H9 (cell line): ENCODE data around the gene SOHLH2. TPM values are rescaled to one million over a fixed set of nuclear protein-coding genes. Genes with fewer than 3 reads are reported as not detected.

Experiments
- DNase-seq: peaks from one replicate; pipeline ENCODE4 v3.0.0-alpha.2; 2017
- H2AFZ ChIP-seq: one replicate; pipeline ENCODE4 v1.6.1; 2013; ENCODE audit warnings: mild to moderate bottlenecking, low read length, control low read depth, moderate library complexity
- H2AK5ac ChIP-seq: 2 replicates; pipeline ENCODE4 v1.6.1; 2013; ENCODE audit warnings: low read length, control low read depth, mixed read lengths; ENCODE audit not compliant: insufficient read length
- H2BK120ac ChIP-seq: one replicate; pipeline ENCODE4 v1.6.1; 2013; ENCODE audit warnings: low read depth, mild to moderate bottlenecking, low read length, control low read depth, inconsistent platforms; ENCODE audit not compliant: poor library complexity, severe bottlenecking
- H2BK12ac ChIP-seq: 2 replicates; pipeline ENCODE4 v1.6.1; 2013; ENCODE audit warnings: low read length, control low read depth, mixed read lengths, low read depth; ENCODE audit not compliant: insufficient read length
- H2BK15ac ChIP-seq: 2 replicates; pipeline ENCODE4 v1.6.1; 2013; ENCODE audit warnings: low read depth, low read length, control low read depth
- H2BK20ac ChIP-seq: one replicate; pipeline ENCODE4 v1.6.1; 2013; ENCODE audit warnings: low read depth, mild to moderate bottlenecking, low read length, control low read depth, inconsistent platforms; ENCODE audit not compliant: poor library complexity, severe bottlenecking
- H2BK5ac ChIP-seq: 2 replicates; pipeline ENCODE4 v1.6.1; 2013; ENCODE audit warnings: low read length, control low read depth, mixed read lengths; ENCODE audit not compliant: insufficient read length
- H3K14ac ChIP-seq: 2 replicates; pipeline ENCODE4 v1.6.1; 2013; ENCODE audit warnings: low read length, control low read depth; ENCODE audit not compliant: insufficient read depth
- H3K18ac ChIP-seq: 2 replicates; pipeline ENCODE4 v1.6.1; 2013; ENCODE audit warnings: low read depth, mild to moderate bottlenecking, mixed read lengths, low read length, control low read depth; ENCODE audit not compliant: insufficient read length
- H3K23ac ChIP-seq: 2 replicates; pipeline ENCODE4 v1.6.1; 2013; ENCODE audit warnings: low read length, control low read depth, mixed read lengths, low read depth; ENCODE audit not compliant: insufficient read length
- H3K23me2 ChIP-seq: 2 replicates; pipeline ENCODE4 v1.6.1; 2013; ENCODE audit warnings: low read depth, mild to moderate bottlenecking, mixed read lengths, low read length, control low read depth; ENCODE audit not compliant: insufficient read length, poor library complexity, severe bottlenecking
- H3K27ac ChIP-seq: 2 replicates; pipeline ENCODE4 v1.5.1; 2013; ENCODE audit warnings: low read length, control low read depth, mixed read lengths, low read depth; ENCODE audit not compliant: insufficient read length
- H3K27me3 ChIP-seq: 2 replicates; pipeline ENCODE4 v1.6.1; 2013; ENCODE audit warnings: low read length, control low read depth, inconsistent platforms; ENCODE audit not compliant: insufficient read depth
- H3K4ac ChIP-seq: 2 replicates; pipeline ENCODE4 v1.6.1; 2013; ENCODE audit warnings: low read depth, mild to moderate bottlenecking, control low read depth, inconsistent platforms, low read length, moderate library complexity
- H3K4me1 ChIP-seq: 2 replicates; pipeline ENCODE4 v1.6.1; 2013; ENCODE audit warnings: low read length, control low read depth, inconsistent platforms; ENCODE audit not compliant: insufficient read depth
- H3K4me2 ChIP-seq: 2 replicates; pipeline ENCODE4 v1.6.1; 2013; ENCODE audit warnings: low read length, control low read depth, mixed read lengths; ENCODE audit not compliant: insufficient read length, insufficient read depth
- H3K56ac ChIP-seq: 2 replicates; pipeline ENCODE4 v1.6.1; 2013; ENCODE audit warnings: low read depth, mild to moderate bottlenecking, mixed read lengths, low read length, control low read depth; ENCODE audit not compliant: insufficient read length
- H3K79me1 ChIP-seq: 2 replicates; pipeline ENCODE4 v1.6.1; 2013; ENCODE audit warnings: low read depth, mild to moderate bottlenecking, moderate library complexity, low read length, control low read depth, inconsistent platforms; ENCODE audit not compliant: insufficient read depth, poor library complexity, severe bottlenecking
- H3K79me2 ChIP-seq: 2 replicates; pipeline ENCODE4 v1.6.1; 2013; ENCODE audit warnings: low read length, control low read depth, inconsistent platforms; ENCODE audit not compliant: insufficient read depth
- H3K9ac ChIP-seq: 2 replicates; pipeline ENCODE4 v1.6.1; 2013; ENCODE audit warnings: low read length, control low read depth, mixed read lengths; ENCODE audit not compliant: insufficient read length; ENCODE audit errors: extremely low read depth
- H3K9me3 ChIP-seq: one replicate; pipeline ENCODE4 v1.6.1; 2013; ENCODE audit warnings: low read depth, low read length, inconsistent platforms; ENCODE audit not compliant: control insufficient read depth
- H3T11ph ChIP-seq: one replicate; pipeline ENCODE4 v1.6.1; 2013; ENCODE audit warnings: mild to moderate bottlenecking, low read length, control low read depth, inconsistent platforms
- H4K20me1 ChIP-seq: one replicate; pipeline ENCODE4 v1.6.1; 2013; ENCODE audit not compliant: control insufficient read depth, insufficient read length, insufficient read depth
- H4K5ac ChIP-seq: 2 replicates; pipeline ENCODE4 v1.6.1; 2013; ENCODE audit warnings: low read depth, mild to moderate bottlenecking, mixed read lengths, low read length, control low read depth; ENCODE audit not compliant: insufficient read length
- H4K8ac ChIP-seq: replicated peaks from 2 replicates; pipeline ENCODE4 v1.6.1; 2013; ENCODE audit warnings: low read length, control low read depth, mixed read lengths, low read depth; ENCODE audit not compliant: insufficient read length
- H4K91ac ChIP-seq: 2 replicates; pipeline ENCODE4 v1.6.1; 2013; ENCODE audit warnings: low read depth, mild to moderate bottlenecking, moderate library complexity, mixed read lengths, low read length, control low read depth; ENCODE audit not compliant: insufficient read length
- H3K27ac Mint-ChIP-seq, 3 experiments: 2 replicates in 2 of 3; 3 replicates in 1 of 3; pipeline ENCODE4 v1.8.0; 2020 to 2021; ENCODE audit warnings: mixed read lengths in 3 of 3, mild to moderate bottlenecking in 1 of 3, moderate library complexity in 1 of 3
- H3K27me3 Mint-ChIP-seq: 2 replicates; pipeline ENCODE4 v1.8.0; 2021; ENCODE audit warnings: low read depth, mild to moderate bottlenecking, moderate library complexity, mixed read lengths
- H3K36me3 Mint-ChIP-seq, 3 experiments: 2 replicates in 2 of 3; 3 replicates in 1 of 3; pipeline ENCODE4 v1.8.0; 2020 to 2021; ENCODE audit warnings: low read depth in 3 of 3, mixed read lengths in 3 of 3; ENCODE audit not compliant: insufficient read depth in 1 of 3
- H3K4me1 Mint-ChIP-seq, 2 experiments: 2 replicates each; pipeline ENCODE4 v1.8.0; 2020; ENCODE audit warnings: mixed read lengths in 2 of 2
- H3K4me3 Mint-ChIP-seq, 2 experiments: 2 replicates in 1 of 2; 3 replicates in 1 of 2; pipeline ENCODE4 v1.8.0; 2020 to 2021; ENCODE audit warnings: mild to moderate bottlenecking in 2 of 2, mixed read lengths in 2 of 2, moderate library complexity in 1 of 2
- H3K9me3 Mint-ChIP-seq, 2 experiments: 2 replicates in 1 of 2; 3 replicates in 1 of 2; pipeline ENCODE4 v1.8.0; 2020; ENCODE audit warnings: mild to moderate bottlenecking in 2 of 2, mixed read lengths in 2 of 2, moderate library complexity in 1 of 2
- CTCF ChIP-seq: fragments of 200-600 bp; sonication (generic); conservative IDR thresholded peaks from 3 replicates; pipeline ENCODE4 v1.8.0; 2021; ENCODE audit warnings: antibody characterized with exemption, mild to moderate bottlenecking
- WGBS: extraction: QIAGEN DNeasy Blood & Tissue Kit; methylation state at CpG from one replicate; pipeline ENCODE4 v1.1.7; 2013; ENCODE audit warnings: missing lambda C conversion rate, low lambda C conversion rate, mixed read lengths; ENCODE audit not compliant: insufficient read length; ENCODE audit errors: extremely low coverage; 5-methylcytosine and 5-hydroxymethylcytosine counted together
- total RNA-seq: library from RNA; stranded (reverse); gene quantifications from 2 replicates; pipeline ENCODE4 v1.2.1, GENCODE V29; 2021

SOHLH2 gene
- total RNA-seq, 1 experiment from 2014 or later, result 1.3 TPM

DNA sequence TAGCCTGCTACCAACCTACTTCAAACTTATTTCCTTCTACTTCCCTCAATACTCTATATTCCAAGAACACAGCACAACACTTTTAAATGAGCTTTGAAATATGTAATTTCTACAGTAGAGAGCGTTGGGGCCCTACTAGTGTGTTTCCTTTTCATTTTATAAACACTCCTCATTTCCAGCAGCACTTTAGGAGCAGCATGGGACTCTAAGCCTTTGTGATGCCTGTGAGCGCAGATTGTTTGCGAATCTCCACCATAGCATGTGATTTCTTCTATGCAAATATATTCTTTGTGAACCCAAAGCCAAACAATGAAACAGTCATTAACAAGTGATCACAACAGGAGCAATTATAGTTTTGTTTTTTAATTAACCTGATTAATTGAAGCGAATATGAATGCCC, 3.6 kb downstream of the SOHLH2 start:
- no peaks in the 10 kb centered on the region for H3K79me1 ChIP-seq
- no peaks in the 10 kb centered on the region for H3K9me3 ChIP-seq
- no peak overlapping the region for H3T11ph ChIP-seq
- H4K8ac ChIP-seq, result no peak overlapping the region
- Mint-ChIP-seq H3K9me3 (peaks cover 2 to 10% of the 10 kb centered on the region in 2 experiments; a peak in 4 of 5 replicates), H3K27me3 (no peaks in the 10 kb centered on the region), H3K4me1 (peaks cover 24 to 29% of the 10 kb centered on the region in 2 experiments), H3K4me3 (no peak overlapping the region), H3K36me3 (peaks cover 0 to 8% (median 7%) of the 10 kb centered on the region in 3 experiments; a peak in 4 of 7 replicates), H3K27ac (no peak overlapping the region; a peak in 2 of 7 replicates)
- H2AFZ ChIP-seq, result no peak overlapping the region
- H3K23me2 ChIP-seq, result no peaks in the 10 kb centered on the region
- no peaks in the 10 kb centered on the region for H3K79me2 ChIP-seq
- no peak overlapping the region for H3K4me2 ChIP-seq
- H3K18ac ChIP-seq, result no peak overlapping the region
- no peak overlapping the region for H3K27ac ChIP-seq
- no peak for DNase-seq
- no peaks in the 10 kb centered on the region for H3K27me3 ChIP-seq
- no peak overlapping the region for H2BK5ac ChIP-seq
- no peak overlapping the region for H4K5ac ChIP-seq
- H2BK12ac ChIP-seq, result no peak overlapping the region
- TF ChIP-seq CTCF, result no peak
- H2AK5ac ChIP-seq, result no peak overlapping the region
- peaks cover 7% of the 10 kb centered on the region; the same call in 1 of the 2 replicates for H3K4me1 ChIP-seq
- no peak overlapping the region for H3K23ac ChIP-seq
- no peak overlapping the region for H4K91ac ChIP-seq
- no peak overlapping the region for H2BK120ac ChIP-seq
- no peak overlapping the region for H2BK20ac ChIP-seq
- no peak overlapping the region for H2BK15ac ChIP-seq
- H3K56ac ChIP-seq, result no peak overlapping the region
- no peak overlapping the region for H3K9ac ChIP-seq
- H3K4ac ChIP-seq, result no peak overlapping the region
- H3K14ac ChIP-seq, result no peak overlapping the region
- WGBS, result no CpG with 5 or more reads among the region's 4 CpGs
- no peaks in the 10 kb centered on the region for H4K20me1 ChIP-seq
